Neutrophil (primary cell): ENCODE results near the gene IER3.
A peak's percentile ranks its signal among the peaks of the same experiment; 100 is the strongest.
"Not testable (repeated sequence)": the region's sequence is repeated elsewhere in the genome, so short reads cannot be mapped to it uniquely, and the experiment has no call there.

Experiments used
- H3K27ac ChIP-seq: fragments of 200-600 bp; sonication (generic); 2 replicates; pipeline ENCODE4 v1.5.1; 2016; ENCODE audit warnings: mild to moderate bottlenecking, moderate library complexity
- H3K27me3 ChIP-seq: fragments of 200-600 bp; sonication (generic); 2 replicates; pipeline ENCODE4 v1.6.0; 2016; ENCODE audit warnings: mild to moderate bottlenecking
- H3K36me3 ChIP-seq: fragments of 200-600 bp; sonication (generic); 2 replicates; pipeline ENCODE4 v1.5.1; 2017
- H3K4me1 ChIP-seq, 2 experiments: fragments of 200-600 bp in 1 of 2; sonication (generic) in 1 of 2; 1 replicate in 1 of 2; 2 replicates in 1 of 2; pipeline versions ENCODE4 v1.5.1 to v1.6.1; 2013 to 2016; ENCODE audit warnings: low read depth in 1 of 2, low read length in 1 of 2, mild to moderate bottlenecking in 1 of 2, moderate library complexity in 1 of 2; ENCODE audit not compliant: control insufficient read depth in 1 of 2, insufficient read depth in 1 of 2
- H3K4me3 ChIP-seq, 2 experiments: fragments of 200-600 bp in 1 of 2; sonication (generic) in 1 of 2; 1 replicate in 1 of 2; 2 replicates in 1 of 2; pipeline ENCODE4 v1.5.1; 2013 to 2016; ENCODE audit warnings: low read depth in 1 of 2, low read length in 1 of 2, mild to moderate bottlenecking in 1 of 2, moderate library complexity in 1 of 2
- H3K9me3 ChIP-seq: fragments of 200-600 bp; sonication (generic); 2 replicates; pipeline ENCODE4 v1.5.1; 2016
- TF ChIP-seq, protein P1 (sequence below): fragments of 200-600 bp; sonication (generic); IDR thresholded peaks from 2 replicates; pipeline ENCODE4 v1.5.1; 2016; ENCODE audit warnings: antibody characterized with exemption

IER3 gene

DNA sequence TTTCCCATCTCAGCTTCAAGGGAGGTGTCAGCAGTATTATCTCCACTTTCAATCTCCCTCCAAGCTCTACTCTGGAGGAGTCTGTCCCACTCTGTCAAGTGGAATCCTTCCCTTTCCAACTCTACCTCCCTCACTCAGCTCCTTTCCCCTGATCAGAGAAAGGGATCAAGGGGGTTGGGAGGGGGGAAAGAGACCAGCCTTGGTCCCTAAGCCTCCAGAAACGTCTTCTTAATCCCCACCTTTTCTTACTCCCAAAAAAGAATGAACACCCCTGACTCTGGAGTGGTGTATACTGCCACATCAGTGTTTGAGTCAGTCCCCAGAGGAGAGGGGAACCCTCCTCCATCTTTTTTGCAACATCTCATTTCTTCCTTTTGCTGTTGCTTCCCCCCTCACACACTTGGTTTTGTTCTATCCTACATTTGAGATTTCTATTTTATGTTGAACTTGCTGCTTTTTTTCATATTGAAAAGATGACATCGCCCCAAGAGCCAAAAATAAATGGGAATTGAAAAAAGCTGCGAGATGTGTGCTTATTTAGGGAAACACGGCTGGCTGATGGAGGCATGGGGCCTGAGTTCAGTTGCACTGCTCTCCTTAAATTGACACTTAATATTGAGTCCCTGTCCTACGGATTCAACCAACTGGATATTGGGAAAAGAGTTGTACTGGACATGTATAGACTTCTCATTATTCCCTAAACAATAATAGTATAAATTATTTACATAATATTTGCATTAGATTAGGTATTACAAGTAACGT is 19.3 kb downstream of the IER3 start:
- Histone ChIP-seq H3K36me3 (peaks cover 78% of the 10 kb centered on the region), H3K4me1 (peaks cover 23 to 29% of the 10 kb centered on the region in 2 experiments), H3K27ac (peak overlapping the region; percentile 97), H3K4me3 (no peak overlapping the region), H3K27me3 (no peaks in the 10 kb centered on the region), H3K9me3 (no peaks in the 10 kb centered on the region)
- TF ChIP-seq, protein P1, sequence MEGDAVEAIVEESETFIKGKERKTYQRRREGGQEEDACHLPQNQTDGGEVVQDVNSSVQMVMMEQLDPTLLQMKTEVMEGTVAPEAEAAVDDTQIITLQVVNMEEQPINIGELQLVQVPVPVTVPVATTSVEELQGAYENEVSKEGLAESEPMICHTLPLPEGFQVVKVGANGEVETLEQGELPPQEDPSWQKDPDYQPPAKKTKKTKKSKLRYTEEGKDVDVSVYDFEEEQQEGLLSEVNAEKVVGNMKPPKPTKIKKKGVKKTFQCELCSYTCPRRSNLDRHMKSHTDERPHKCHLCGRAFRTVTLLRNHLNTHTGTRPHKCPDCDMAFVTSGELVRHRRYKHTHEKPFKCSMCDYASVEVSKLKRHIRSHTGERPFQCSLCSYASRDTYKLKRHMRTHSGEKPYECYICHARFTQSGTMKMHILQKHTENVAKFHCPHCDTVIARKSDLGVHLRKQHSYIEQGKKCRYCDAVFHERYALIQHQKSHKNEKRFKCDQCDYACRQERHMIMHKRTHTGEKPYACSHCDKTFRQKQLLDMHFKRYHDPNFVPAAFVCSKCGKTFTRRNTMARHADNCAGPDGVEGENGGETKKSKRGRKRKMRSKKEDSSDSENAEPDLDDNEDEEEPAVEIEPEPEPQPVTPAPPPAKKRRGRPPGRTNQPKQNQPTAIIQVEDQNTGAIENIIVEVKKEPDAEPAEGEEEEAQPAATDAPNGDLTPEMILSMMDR: no peak

DNA sequence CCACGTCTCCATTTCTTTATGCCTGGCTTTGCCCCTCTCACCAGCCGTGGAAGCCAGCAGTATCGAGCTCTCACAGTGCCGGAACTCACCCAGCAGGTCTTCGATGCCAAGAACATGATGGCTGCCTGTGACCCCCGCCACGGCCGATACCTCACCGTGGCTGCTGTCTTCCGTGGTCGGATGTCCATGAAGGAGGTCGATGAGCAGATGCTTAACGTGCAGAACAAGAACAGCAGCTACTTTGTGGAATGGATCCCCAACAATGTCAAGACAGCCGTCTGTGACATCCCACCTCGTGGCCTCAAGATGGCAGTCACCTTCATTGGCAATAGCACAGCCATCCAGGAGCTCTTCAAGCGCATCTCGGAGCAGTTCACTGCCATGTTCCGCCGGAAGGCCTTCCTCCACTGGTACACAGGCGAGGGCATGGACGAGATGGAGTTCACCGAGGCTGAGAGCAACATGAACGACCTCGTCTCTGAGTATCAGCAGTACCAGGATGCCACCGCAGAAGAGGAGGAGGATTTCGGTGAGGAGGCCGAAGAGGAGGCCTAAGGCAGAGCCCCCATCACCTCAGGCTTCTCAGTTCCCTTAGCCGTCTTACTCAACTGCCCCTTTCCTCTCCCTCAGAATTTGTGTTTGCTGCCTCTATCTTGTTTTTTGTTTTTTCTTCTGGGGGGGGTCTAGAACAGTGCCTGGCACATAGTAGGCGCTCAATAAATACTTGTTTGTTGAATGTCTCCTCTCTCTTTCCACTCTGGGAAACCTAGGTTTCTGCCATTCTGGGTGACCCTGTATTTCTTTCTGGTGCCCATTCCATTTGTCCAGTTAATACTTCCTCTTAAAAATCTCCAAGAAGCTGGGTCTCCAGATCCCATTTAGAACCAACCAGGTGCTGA is 20.3 kb downstream of the IER3 start:
- peaks cover 33 to 39% of the 10 kb centered on the region in 2 experiments for H3K4me1 ChIP-seq
- not testable (repeated sequence) for H3K4me3 ChIP-seq, H3K9me3 ChIP-seq, H3K27me3 ChIP-seq
- peaks cover 69% of the 10 kb centered on the region for H3K36me3 ChIP-seq
- H3K27ac ChIP-seq: peak overlapping the region; percentile 97

DNA sequence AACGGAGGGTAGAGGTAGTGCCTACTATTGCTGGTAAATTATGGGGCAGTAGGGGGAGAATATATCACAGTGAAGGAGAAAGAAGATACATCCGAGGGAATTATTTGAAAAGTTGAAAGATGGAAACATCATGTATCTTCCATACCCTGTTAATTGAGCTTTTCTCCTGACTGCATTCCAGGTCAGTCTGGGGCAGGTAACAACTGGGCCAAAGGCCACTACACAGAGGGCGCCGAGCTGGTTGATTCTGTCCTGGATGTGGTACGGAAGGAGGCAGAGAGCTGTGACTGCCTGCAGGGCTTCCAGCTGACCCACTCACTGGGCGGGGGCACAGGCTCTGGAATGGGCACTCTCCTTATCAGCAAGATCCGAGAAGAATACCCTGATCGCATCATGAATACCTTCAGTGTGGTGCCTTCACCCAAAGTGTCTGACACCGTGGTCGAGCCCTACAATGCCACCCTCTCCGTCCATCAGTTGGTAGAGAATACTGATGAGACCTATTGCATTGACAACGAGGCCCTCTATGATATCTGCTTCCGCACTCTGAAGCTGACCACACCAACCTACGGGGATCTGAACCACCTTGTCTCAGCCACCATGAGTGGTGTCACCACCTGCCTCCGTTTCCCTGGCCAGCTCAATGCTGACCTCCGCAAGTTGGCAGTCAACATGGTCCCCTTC is 21.0 kb downstream of the IER3 start:
- not testable (repeated sequence) for H3K27me3 ChIP-seq, H3K9me3 ChIP-seq, H3K4me3 ChIP-seq
- H3K36me3 ChIP-seq: peaks cover 61% of the 10 kb centered on the region
- peak overlapping the region; percentile 97 for H3K27ac ChIP-seq
- peaks cover 41 to 47% of the 10 kb centered on the region in 2 experiments for H3K4me1 ChIP-seq

DNA sequence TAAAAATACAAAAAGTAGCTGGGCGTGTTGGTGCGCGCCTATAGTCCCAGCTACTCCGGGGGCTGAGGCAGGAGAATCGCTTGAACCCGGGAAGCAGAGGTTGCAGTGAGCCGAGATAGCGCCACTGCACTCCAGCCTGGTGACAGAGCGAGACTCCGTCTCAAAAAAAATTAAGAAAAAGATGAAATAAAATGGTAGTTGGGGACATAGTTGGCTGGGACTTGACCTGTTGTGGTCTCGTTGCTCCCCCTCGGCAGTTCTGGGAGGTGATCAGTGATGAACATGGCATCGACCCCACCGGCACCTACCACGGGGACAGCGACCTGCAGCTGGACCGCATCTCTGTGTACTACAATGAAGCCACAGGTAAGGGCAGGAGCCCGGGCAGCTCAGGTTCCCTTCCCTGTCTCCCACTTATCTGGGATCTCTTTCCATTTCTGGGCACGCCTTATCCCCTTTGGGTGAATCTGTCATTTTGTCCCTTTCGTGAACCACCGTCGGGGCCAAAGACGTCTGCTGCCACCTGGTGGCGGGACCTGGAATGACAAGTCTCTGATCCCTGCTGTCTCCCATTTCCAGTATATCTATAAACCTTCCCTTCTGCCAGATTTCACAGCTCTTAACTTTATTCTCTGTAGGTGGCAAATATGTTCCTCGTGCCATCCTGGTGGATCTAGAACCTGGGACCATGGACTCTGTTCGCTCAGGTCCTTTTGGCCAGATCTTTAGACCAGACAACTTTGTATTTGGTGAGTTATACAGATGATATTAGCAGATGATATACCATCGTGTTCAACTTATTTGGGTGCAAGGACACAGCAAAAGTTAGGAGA is 21.9 kb downstream of the IER3 start:
- H3K9me3 ChIP-seq: no peaks in the 10 kb centered on the region
- H3K36me3 ChIP-seq: peaks cover 53% of the 10 kb centered on the region
- H3K4me1 ChIP-seq: peaks cover 49 to 55% of the 10 kb centered on the region in 2 experiments
- H3K27ac ChIP-seq: peak overlapping the region; percentile 97
- no peaks in the 10 kb centered on the region for H3K27me3 ChIP-seq
- TF ChIP-seq, protein P1: peak; percentile 95
- peak overlapping the region; percentile 88 to 92 for H3K4me3 ChIP-seq

DNA sequence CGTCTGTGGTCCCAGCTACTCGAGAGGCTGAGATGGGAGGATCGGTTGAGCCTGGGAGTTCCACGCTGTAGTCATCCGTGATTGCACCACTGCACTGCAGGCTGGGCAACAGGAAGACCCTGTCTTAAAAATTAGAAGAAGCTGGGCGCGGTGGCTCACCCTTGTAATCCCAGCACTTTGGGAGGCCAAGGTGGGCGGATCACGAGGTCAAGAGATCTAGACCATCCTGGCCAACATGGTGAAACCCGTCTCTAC is 22.4 kb downstream of the IER3 start:
- Histone ChIP-seq H3K27ac (peak overlapping the region; percentile 97), H3K36me3 (peaks cover 47% of the 10 kb centered on the region), H3K4me3 (peak overlapping the region; percentile 88 to 92), H3K4me1 (peaks cover 49 to 55% of the 10 kb centered on the region in 2 experiments)
- H3K27me3 ChIP-seq, H3K9me3 ChIP-seq: not testable (repeated sequence)

DNA sequence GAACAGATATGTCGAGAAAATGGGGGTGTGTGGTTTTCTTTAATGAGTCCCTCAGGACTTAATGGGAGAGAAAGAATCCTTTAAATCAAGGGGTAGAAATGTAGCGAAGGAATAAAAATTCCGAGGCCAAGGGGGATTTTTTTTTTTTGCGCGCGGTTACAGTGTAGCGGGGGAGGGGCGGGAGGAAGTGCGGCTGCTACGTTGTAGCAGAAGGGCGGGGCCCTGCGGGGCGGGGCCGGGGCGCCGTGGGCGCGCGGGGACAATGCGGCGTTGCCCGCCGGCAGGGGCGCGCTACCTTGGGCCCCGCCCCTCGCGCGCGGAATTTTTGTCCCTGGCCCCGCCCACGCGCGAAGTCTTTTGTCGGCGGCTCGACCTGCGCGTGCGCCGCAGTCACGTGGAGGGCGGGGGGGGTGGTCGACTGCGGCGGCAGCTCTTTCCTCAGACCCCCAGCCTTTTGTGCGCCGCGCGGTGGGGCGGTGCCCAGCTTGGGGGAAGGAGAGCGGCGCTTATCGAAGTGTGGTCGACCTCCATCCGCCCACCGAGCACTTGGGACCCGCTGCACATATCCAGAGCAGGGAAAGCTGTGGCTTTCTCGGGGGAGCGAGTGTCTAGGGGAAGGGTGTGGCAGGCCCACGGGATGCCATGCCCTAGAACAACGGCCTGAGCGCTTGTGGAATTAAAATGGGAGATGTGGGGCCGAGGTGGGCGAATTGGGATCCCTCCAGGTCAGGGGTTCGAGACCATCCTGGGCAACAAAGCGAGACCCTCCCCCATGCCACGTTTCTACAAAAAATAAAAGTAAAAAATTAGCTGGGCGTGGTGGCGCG is 22.9 kb downstream of the IER3 start:
- Histone ChIP-seq H3K36me3 (peaks cover 42% of the 10 kb centered on the region), H3K4me3 (peak overlapping the region; percentile 88 to 92), H3K4me1 (peaks cover 54 to 61% of the 10 kb centered on the region in 2 experiments), H3K27ac (peak overlapping the region; percentile 97), H3K27me3 (no peaks in the 10 kb centered on the region), H3K9me3 (no peaks in the 10 kb centered on the region)
- TF ChIP-seq, protein P1: peak; percentile 91
